Fibroblast of skin of right biceps (primary cell): Measurements from ENCODE around the gene SLC10A4.

ENCODE experiments used
- DNase-seq: peaks from one replicate; pipeline ENCODE4 v3.0.0-alpha.2; 2013

Gene SLC10A4

GRCh38 chr4:48490012-48490679, 7.0 kb downstream of the SLC10A4 start, which contains the start of gene ZAR1:
TSS of gene ZAR1 (plus strand) at chr4:48490252. CDS start at chr4:48490292, 40 bp downstream.
- DNase-seq, result no peak

- DNase-seq, result no peak
Measured at GRCh38 chr4:48490680-48491513, 7.8 kb downstream of the SLC10A4 start.

GRCh38 chr4:48491514-48492176, 8.5 kb downstream of the SLC10A4 start:
- DNase-seq, result no peak

GRCh38 chr4:48493452-48494100, 10.4 kb downstream of the SLC10A4 start:
- no peak for DNase-seq

- DNase-seq, result no peak
Measured at GRCh38 chr4:48495941-48496340, 12.8 kb downstream of the SLC10A4 start.

- DNase-seq, result no peak
Measured at GRCh38 chr4:48498895-48499294, 15.8 kb downstream of the SLC10A4 start.

GRCh38 chr4:48499551-48500066, 16.5 kb downstream of the SLC10A4 start:
- DNase-seq, result no peak

- no peak for DNase-seq
Measured at GRCh38 chr4:48503233-48504025, 20.3 kb downstream of the SLC10A4 start.

- DNase-seq, result no peak
Measured at GRCh38 chr4:48504026-48504330, 20.8 kb downstream of the SLC10A4 start.

GRCh38 chr4:48504352-48504751, 21.2 kb downstream of the SLC10A4 start:
- DNase-seq, result no peak

- DNase-seq, result no peak
Measured at GRCh38 chr4:48506716-48507115, 23.6 kb downstream of the SLC10A4 start.

- peak; percentile 6 for DNase-seq
Measured at GRCh38 chr4:48509543-48509942, 26.4 kb downstream of the SLC10A4 start.

GRCh38 chr4:48518143-48518542, 35.0 kb downstream of the SLC10A4 start:
- no peak for DNase-seq

- DNase-seq, result no peak
Measured at GRCh38 chr4:48526406-48526805, 43.3 kb downstream of the SLC10A4 start.

GRCh38 chr4:48538358-48538757, 55.2 kb downstream of the SLC10A4 start:
- no peak for DNase-seq
